ENCODE results near the gene PAK1.

GRCh38 chr11:77283101-77283500 is 190.8 kb downstream of the PAK1 start:
- TF ChIP-seq CTCF (IDR thresholded peaks at IDR 0.05) = no peak
- no peak for TF ChIP-seq ZFX (IDR thresholded peaks at IDR 0.05; ENCODE audit: borderline replicate concordance)
